ENCODE data around the gene ELK1.

ELK1 gene

DNA sequence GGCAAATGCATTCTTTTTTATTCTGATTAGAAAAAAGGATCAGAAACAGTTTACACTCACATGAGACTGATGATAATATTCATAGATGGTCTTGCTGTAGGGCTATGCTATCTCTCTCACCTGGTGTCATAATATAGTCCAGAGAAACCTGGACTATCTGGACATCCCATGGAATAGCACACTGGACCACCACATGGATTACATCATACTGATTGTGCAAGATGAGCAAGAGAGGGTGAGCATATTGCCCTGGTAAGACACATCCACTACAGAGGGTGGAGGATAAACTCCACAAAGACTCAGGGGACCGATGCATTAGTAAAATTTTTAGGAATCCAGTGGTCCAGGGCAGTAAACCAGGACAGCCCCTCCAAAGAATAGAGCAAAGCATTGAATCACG lies 38.9 kb downstream of the ELK1 start:
- H3K4me2 ChIP-seq (ENCODE audit: low read depth, low read length, poor library complexity, severe bottlenecking) = no peak overlapping the region
- H3K9me3 ChIP-seq (ENCODE audit: insufficient read depth, low read length) = no peaks in the 10 kb centered on the region
- H3F3A ChIP-seq (ENCODE audit: insufficient read depth) = no peaks in the 10 kb centered on the region
- H3K9me2 ChIP-seq (replicated peaks; ENCODE audit: insufficient read depth, low read length) = no peaks in the 10 kb centered on the region
- H3K36me3 ChIP-seq (ENCODE audit: low read length) = no peaks in the 10 kb centered on the region
- no peak overlapping the region for H3K9ac ChIP-seq (ENCODE audit: low read length)
- H3K79me2 ChIP-seq (ENCODE audit: insufficient read depth, low read length) = no peaks in the 10 kb centered on the region
- no peak overlapping the region for H3K27ac ChIP-seq (ENCODE audit: low read depth, low read length)
- H3K4me3 ChIP-seq (ENCODE audit: insufficient read depth, low read length, poor library complexity, severe bottlenecking) = no peak overlapping the region
- no peaks in the 10 kb centered on the region for H4K20me1 ChIP-seq (ENCODE audit: low read depth, low read length)
- TF ChIP-seq, protein P1, sequence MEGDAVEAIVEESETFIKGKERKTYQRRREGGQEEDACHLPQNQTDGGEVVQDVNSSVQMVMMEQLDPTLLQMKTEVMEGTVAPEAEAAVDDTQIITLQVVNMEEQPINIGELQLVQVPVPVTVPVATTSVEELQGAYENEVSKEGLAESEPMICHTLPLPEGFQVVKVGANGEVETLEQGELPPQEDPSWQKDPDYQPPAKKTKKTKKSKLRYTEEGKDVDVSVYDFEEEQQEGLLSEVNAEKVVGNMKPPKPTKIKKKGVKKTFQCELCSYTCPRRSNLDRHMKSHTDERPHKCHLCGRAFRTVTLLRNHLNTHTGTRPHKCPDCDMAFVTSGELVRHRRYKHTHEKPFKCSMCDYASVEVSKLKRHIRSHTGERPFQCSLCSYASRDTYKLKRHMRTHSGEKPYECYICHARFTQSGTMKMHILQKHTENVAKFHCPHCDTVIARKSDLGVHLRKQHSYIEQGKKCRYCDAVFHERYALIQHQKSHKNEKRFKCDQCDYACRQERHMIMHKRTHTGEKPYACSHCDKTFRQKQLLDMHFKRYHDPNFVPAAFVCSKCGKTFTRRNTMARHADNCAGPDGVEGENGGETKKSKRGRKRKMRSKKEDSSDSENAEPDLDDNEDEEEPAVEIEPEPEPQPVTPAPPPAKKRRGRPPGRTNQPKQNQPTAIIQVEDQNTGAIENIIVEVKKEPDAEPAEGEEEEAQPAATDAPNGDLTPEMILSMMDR (IDR thresholded peaks at IDR 0.05; ENCODE audit: insufficient read depth, low read length, poor library complexity, severe bottlenecking) = no peak
- TF ChIP-seq EZH2phosphoT487 (conservative IDR thresholded peaks at IDR 0.05; ENCODE audit: low read length) = no peak
- H2AFZ ChIP-seq (ENCODE audit: low read depth, low read length, severe bottlenecking) = no peak overlapping the region
- no peaks in the 10 kb centered on the region for H3K27me3 ChIP-seq (ENCODE audit: low read length)

DNA sequence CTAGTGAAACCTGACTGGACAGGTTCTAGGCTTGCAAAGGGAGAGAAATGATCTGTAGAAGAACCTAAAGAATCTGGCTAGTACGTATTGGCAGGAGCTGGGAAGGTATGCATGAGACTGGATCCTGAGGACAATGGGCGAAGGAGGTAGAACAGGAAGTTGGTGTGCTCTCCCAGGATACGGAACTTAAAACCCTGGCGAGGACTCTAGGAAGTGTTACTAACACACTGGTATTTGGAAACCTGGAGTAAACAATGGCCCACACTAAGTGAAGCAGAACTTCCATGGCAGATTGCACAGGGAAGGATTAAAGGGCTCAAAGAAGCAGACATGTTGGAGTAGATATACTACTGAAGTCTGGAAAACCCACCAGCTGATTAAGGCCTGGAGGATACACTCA lies 39.9 kb downstream of the ELK1 start:
- Histone ChIP-seq H3K36me3 (ENCODE audit: low read length) (no peaks in the 10 kb centered on the region), H3K27me3 (ENCODE audit: low read length) (no peaks in the 10 kb centered on the region), H3K4me3 (ENCODE audit: insufficient read depth, low read length, poor library complexity, severe bottlenecking) (no peak overlapping the region), H3K4me2 (ENCODE audit: low read depth, low read length, poor library complexity, severe bottlenecking) (no peak overlapping the region), H3K9me3 (ENCODE audit: insufficient read depth, low read length) (no peaks in the 10 kb centered on the region), H3F3A (ENCODE audit: insufficient read depth) (no peaks in the 10 kb centered on the region), H4K20me1 (ENCODE audit: low read depth, low read length) (no peaks in the 10 kb centered on the region), H3K27ac (ENCODE audit: low read depth, low read length) (no peak overlapping the region), H2AFZ (ENCODE audit: low read depth, low read length, severe bottlenecking) (no peak overlapping the region), H3K9me2 (replicated peaks; ENCODE audit: insufficient read depth, low read length) (no peaks in the 10 kb centered on the region), H3K79me2 (ENCODE audit: insufficient read depth, low read length) (no peaks in the 10 kb centered on the region), H3K9ac (ENCODE audit: low read length) (no peak overlapping the region)
- TF ChIP-seq EZH2phosphoT487 (conservative IDR thresholded peaks at IDR 0.05; ENCODE audit: low read length) = no peak
- TF ChIP-seq, protein P1 (IDR thresholded peaks at IDR 0.05; ENCODE audit: insufficient read depth, low read length, poor library complexity, severe bottlenecking) = no peak

DNA sequence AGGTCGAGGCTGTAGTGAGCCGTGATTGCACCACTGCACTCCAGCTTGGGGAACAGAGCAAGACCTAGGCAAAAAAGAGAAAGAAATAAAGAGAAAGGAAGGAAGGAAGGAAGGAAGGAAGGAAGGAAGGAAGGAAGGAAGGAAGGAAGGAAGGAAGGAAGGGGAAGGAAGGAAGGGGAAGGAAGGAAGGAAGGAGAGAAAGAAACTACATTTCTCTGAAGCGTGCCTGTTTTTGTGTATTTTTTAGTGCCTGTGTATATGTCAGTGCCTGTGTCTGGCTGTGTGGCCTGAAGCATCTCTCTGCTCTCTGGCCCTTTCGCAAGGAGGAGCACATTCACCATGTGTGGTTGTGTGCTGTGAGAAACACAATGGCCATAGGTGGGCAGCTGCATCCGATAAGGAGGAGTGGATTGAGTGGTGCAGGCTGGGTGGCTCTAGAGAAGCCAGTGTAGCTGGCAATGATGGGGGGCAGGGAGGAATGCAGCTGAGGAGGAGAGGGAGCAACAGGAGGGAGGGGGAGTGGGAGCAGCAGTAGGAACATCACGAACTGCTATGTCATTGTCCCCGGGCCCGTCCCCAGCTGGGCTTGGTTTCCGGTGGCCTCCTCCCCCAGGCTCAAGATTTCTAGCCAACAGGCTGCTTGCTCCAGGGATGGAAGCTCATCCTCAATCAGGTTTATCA lies 42.1 kb downstream of the ELK1 start:
- TF ChIP-seq, protein P1 (IDR thresholded peaks at IDR 0.05; ENCODE audit: insufficient read depth, low read length, poor library complexity, severe bottlenecking) = no peak
- no peak for TF ChIP-seq EZH2phosphoT487 (conservative IDR thresholded peaks at IDR 0.05; ENCODE audit: low read length)
- Histone ChIP-seq H3K4me3 (ENCODE audit: insufficient read depth, low read length, poor library complexity, severe bottlenecking) (no peak overlapping the region), H3F3A (ENCODE audit: insufficient read depth) (no peaks in the 10 kb centered on the region), H4K20me1 (ENCODE audit: low read depth, low read length) (no peaks in the 10 kb centered on the region), H3K9ac (ENCODE audit: low read length) (no peak overlapping the region), H3K27me3 (ENCODE audit: low read length) (no peaks in the 10 kb centered on the region), H3K27ac (ENCODE audit: low read depth, low read length) (no peak overlapping the region), H3K4me2 (ENCODE audit: low read depth, low read length, poor library complexity, severe bottlenecking) (no peak overlapping the region), H3K36me3 (ENCODE audit: low read length) (no peaks in the 10 kb centered on the region), H3K9me2 (replicated peaks; ENCODE audit: insufficient read depth, low read length) (no peaks in the 10 kb centered on the region), H3K9me3 (ENCODE audit: insufficient read depth, low read length) (no peaks in the 10 kb centered on the region), H2AFZ (ENCODE audit: low read depth, low read length, severe bottlenecking) (no peak overlapping the region), H3K79me2 (ENCODE audit: insufficient read depth, low read length) (no peaks in the 10 kb centered on the region)
